GM23338 (cell line): Measurements from ENCODE around the gene MYO3B. TPM values are rescaled to one million over a fixed set of nuclear protein-coding genes. Genes with fewer than 3 reads are reported as not detected.

Experiments used
- ATAC-seq: fragments of 200-7000 bp; cut with Tn5 transposase; 3 replicates; pipeline ENCODE4 v1.9.1; 2020
- DNase-seq: peaks from one replicate; pipeline ENCODE4 v3.0.0-alpha.2; 2015; ENCODE audit warnings: low spot score
- H2AFZ ChIP-seq: fragments of 200-600 bp; sonication (generic); 2 replicates; pipeline ENCODE4 v1.8.0; 2016; ENCODE audit warnings: antibody characterized with exemption, mild to moderate bottlenecking, moderate library complexity
- H3F3A ChIP-seq: fragments of 200-600 bp; sonication (generic); replicated peaks from 2 replicates; pipeline ENCODE4 v1.8.0; 2017; ENCODE audit warnings: antibody characterized with exemption, mixed run types, low read depth
- H3K27ac ChIP-seq: fragments of 200-600 bp; sonication (generic); 2 replicates; pipeline ENCODE4 v1.6.1; 2016; ENCODE audit warnings: low read depth
- H3K27me3 ChIP-seq: fragments of 200-600 bp; sonication (generic); 2 replicates; pipeline ENCODE4 v1.8.0; 2016; ENCODE audit warnings: mild to moderate bottlenecking, mixed run types, moderate library complexity; ENCODE audit not compliant: insufficient read depth
- H3K36me3 ChIP-seq: fragments of 200-600 bp; sonication (generic); 2 replicates; pipeline ENCODE4 v1.8.0; 2016; ENCODE audit warnings: mild to moderate bottlenecking; ENCODE audit not compliant: insufficient read depth
- H3K4me1 ChIP-seq: fragments of 200-600 bp; sonication (generic); 2 replicates; pipeline ENCODE4 v1.8.0; 2016; ENCODE audit warnings: mild to moderate bottlenecking, moderate library complexity; ENCODE audit not compliant: insufficient read depth
- H3K4me2 ChIP-seq: fragments of 200-600 bp; sonication (generic); 2 replicates; pipeline ENCODE4 v1.7.1; 2017; ENCODE audit warnings: mixed run types
- H3K4me3 ChIP-seq: fragments of 200-600 bp; sonication (generic); 2 replicates; pipeline ENCODE4 v1.6.1; 2016; ENCODE audit warnings: mixed run types
- H3K79me2 ChIP-seq: fragments of 200-600 bp; sonication (generic); replicated peaks from 2 replicates; pipeline ENCODE4 v1.8.0; 2017; ENCODE audit warnings: mild to moderate bottlenecking; ENCODE audit not compliant: insufficient read depth
- H3K9me2 ChIP-seq: fragments of 200-600 bp; sonication (generic); 2 replicates; pipeline ENCODE4 v1.8.0; 2017; ENCODE audit not compliant: insufficient read depth
- H4K20me1 ChIP-seq: fragments of 200-600 bp; sonication (generic); replicated peaks from 2 replicates; pipeline ENCODE4 v1.8.0; 2017; ENCODE audit warnings: mild to moderate bottlenecking; ENCODE audit not compliant: insufficient read depth
- H3K27ac Mint-ChIP-seq: 2 replicates; pipeline ENCODE4 v1.8.0; 2020; ENCODE audit warnings: inconsistent platforms, mild to moderate bottlenecking, moderate library complexity, mixed read lengths
- H3K27me3 Mint-ChIP-seq: 3 replicates; pipeline ENCODE4 v1.8.0; 2022; ENCODE audit warnings: low read depth, mild to moderate bottlenecking, moderate library complexity, mixed read lengths, inconsistent platforms; ENCODE audit not compliant: insufficient read depth, poor library complexity
- H3K36me3 Mint-ChIP-seq: 3 replicates; pipeline ENCODE4 v1.8.0; 2021; ENCODE audit warnings: low read depth, mild to moderate bottlenecking, inconsistent platforms, moderate library complexity, mixed read lengths
- H3K4me1 Mint-ChIP-seq: 3 replicates; pipeline ENCODE4 v1.8.0; 2020; ENCODE audit warnings: mild to moderate bottlenecking, inconsistent platforms, mixed read lengths
- H3K4me3 Mint-ChIP-seq: 3 replicates; pipeline ENCODE4 v1.8.0; 2021; ENCODE audit warnings: moderate library complexity, mild to moderate bottlenecking, inconsistent platforms, mixed read lengths
- H3K9me3 Mint-ChIP-seq: 3 replicates; pipeline ENCODE4 v1.8.0; 2020; ENCODE audit warnings: moderate library complexity, mild to moderate bottlenecking, inconsistent platforms, mixed read lengths
- CREB1 ChIP-seq: fragments of 250-450 bp; sonication (Bioruptor Pico); IDR thresholded peaks from 2 replicates; pipeline ENCODE4 v1.5.0; 2020; ENCODE audit warnings: low read depth, mild to moderate bottlenecking, moderate library complexity
- EZH2phosphoT487 ChIP-seq: fragments of 200-600 bp; sonication (generic); IDR thresholded peaks from one replicate; pipeline ENCODE4 v1.8.1; 2018; ENCODE audit warnings: antibody characterized with exemption; ENCODE audit not compliant: unreplicated experiment
- ZNF114 ChIP-seq: fragments of 250-450 bp; sonication (Bioruptor Pico); IDR thresholded peaks from 2 replicates; pipeline ENCODE4 v1.5.0; 2020; ENCODE audit warnings: mild to moderate bottlenecking, moderate library complexity
- ZNF331 ChIP-seq: fragments of 250-450 bp; sonication (Bioruptor Pico); IDR thresholded peaks from 2 replicates; pipeline ENCODE4 v1.5.0; 2020; ENCODE audit warnings: low read depth, mild to moderate bottlenecking, moderate library complexity
- polyA plus RNA-seq: library from polyadenylated mRNA; unstranded; fragments of >200 nt; fragmentation: Nextera tagmentation; extraction: Ambion mirVana; gene quantifications from 2 replicates; pipeline ENCODE4 v1.2.1, GENCODE V29; 2016
- total RNA-seq: library from RNA; depleted of rRNA; stranded (reverse); fragments of >200 nt; shearing (Covaris generic); gene quantifications from 2 replicates; pipeline ENCODE4 v1.2.3, GENCODE V29; 2014
- TF ChIP-seq, protein P1 (sequence below): fragments of 250-450 bp; sonication (Bioruptor Pico); IDR thresholded peaks from 2 replicates; pipeline ENCODE4 v1.5.0; 2020; ENCODE audit warnings: mild to moderate bottlenecking, moderate library complexity
- TF ChIP-seq, protein P2 (sequence below): IDR thresholded peaks from 2 replicates; pipeline ENCODE4 v1.6.1; 2016; ENCODE audit warnings: antibody characterized with exemption

Gene MYO3B
- total and polyA plus RNA-seq, 2 experiments from 2014 or later: 0.42 TPM; not detected in 1

DNA sequence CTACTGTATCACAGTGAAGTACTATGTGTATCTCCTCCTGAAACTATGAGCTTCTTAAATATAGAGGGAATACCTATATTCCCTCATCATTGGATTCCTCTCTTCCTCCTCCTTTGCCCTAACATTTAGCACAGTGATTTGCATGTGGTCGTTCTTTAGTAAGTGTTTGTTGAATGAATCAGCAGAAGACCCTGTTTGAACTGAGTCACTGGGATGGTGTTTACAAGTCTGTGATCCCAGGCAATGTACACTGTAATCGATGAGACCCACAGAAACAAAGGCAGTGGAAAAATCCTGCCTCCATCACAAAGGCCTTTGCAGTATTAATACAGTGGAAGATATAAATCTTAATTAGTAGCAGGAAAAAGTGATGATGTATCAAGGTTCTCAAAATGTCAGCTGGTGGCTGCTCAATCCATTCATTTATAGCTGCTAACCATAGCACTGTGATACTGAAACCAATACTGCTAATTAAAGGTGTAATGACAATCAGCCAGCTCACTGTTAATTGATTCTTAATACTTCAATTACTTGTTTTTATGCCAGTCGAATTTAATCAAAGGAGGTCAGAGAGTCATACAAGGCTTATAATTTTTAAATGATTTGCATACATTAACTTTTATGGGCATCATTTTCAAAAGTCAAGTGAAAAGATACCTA lies 20.8 kb upstream of the MYO3B start:
- H3K36me3 ChIP-seq: no peaks in the 10 kb centered on the region
- no peak overlapping the region for H3K4me3 ChIP-seq
- H2AFZ ChIP-seq: peak overlapping the region; percentile 14; the same call in 1 of the 2 replicates
- H3F3A ChIP-seq: no peaks in the 10 kb centered on the region
- Mint-ChIP-seq H3K9me3 (peaks cover 8% of the 10 kb centered on the region), H3K27me3 (peaks cover 7% of the 10 kb centered on the region), H3K27ac (no peak overlapping the region), H3K4me3 (no peak overlapping the region), H3K4me1 (peaks cover 25% of the 10 kb centered on the region), H3K36me3 (peaks cover 3% of the 10 kb centered on the region; the same call in 2 of the 3 replicates)
- H3K27me3 ChIP-seq: no peaks in the 10 kb centered on the region
- H3K27ac ChIP-seq: no peak overlapping the region
- peaks cover 17% of the 10 kb centered on the region for H3K4me1 ChIP-seq
- no peak for DNase-seq
- TF ChIP-seq, protein P1, sequence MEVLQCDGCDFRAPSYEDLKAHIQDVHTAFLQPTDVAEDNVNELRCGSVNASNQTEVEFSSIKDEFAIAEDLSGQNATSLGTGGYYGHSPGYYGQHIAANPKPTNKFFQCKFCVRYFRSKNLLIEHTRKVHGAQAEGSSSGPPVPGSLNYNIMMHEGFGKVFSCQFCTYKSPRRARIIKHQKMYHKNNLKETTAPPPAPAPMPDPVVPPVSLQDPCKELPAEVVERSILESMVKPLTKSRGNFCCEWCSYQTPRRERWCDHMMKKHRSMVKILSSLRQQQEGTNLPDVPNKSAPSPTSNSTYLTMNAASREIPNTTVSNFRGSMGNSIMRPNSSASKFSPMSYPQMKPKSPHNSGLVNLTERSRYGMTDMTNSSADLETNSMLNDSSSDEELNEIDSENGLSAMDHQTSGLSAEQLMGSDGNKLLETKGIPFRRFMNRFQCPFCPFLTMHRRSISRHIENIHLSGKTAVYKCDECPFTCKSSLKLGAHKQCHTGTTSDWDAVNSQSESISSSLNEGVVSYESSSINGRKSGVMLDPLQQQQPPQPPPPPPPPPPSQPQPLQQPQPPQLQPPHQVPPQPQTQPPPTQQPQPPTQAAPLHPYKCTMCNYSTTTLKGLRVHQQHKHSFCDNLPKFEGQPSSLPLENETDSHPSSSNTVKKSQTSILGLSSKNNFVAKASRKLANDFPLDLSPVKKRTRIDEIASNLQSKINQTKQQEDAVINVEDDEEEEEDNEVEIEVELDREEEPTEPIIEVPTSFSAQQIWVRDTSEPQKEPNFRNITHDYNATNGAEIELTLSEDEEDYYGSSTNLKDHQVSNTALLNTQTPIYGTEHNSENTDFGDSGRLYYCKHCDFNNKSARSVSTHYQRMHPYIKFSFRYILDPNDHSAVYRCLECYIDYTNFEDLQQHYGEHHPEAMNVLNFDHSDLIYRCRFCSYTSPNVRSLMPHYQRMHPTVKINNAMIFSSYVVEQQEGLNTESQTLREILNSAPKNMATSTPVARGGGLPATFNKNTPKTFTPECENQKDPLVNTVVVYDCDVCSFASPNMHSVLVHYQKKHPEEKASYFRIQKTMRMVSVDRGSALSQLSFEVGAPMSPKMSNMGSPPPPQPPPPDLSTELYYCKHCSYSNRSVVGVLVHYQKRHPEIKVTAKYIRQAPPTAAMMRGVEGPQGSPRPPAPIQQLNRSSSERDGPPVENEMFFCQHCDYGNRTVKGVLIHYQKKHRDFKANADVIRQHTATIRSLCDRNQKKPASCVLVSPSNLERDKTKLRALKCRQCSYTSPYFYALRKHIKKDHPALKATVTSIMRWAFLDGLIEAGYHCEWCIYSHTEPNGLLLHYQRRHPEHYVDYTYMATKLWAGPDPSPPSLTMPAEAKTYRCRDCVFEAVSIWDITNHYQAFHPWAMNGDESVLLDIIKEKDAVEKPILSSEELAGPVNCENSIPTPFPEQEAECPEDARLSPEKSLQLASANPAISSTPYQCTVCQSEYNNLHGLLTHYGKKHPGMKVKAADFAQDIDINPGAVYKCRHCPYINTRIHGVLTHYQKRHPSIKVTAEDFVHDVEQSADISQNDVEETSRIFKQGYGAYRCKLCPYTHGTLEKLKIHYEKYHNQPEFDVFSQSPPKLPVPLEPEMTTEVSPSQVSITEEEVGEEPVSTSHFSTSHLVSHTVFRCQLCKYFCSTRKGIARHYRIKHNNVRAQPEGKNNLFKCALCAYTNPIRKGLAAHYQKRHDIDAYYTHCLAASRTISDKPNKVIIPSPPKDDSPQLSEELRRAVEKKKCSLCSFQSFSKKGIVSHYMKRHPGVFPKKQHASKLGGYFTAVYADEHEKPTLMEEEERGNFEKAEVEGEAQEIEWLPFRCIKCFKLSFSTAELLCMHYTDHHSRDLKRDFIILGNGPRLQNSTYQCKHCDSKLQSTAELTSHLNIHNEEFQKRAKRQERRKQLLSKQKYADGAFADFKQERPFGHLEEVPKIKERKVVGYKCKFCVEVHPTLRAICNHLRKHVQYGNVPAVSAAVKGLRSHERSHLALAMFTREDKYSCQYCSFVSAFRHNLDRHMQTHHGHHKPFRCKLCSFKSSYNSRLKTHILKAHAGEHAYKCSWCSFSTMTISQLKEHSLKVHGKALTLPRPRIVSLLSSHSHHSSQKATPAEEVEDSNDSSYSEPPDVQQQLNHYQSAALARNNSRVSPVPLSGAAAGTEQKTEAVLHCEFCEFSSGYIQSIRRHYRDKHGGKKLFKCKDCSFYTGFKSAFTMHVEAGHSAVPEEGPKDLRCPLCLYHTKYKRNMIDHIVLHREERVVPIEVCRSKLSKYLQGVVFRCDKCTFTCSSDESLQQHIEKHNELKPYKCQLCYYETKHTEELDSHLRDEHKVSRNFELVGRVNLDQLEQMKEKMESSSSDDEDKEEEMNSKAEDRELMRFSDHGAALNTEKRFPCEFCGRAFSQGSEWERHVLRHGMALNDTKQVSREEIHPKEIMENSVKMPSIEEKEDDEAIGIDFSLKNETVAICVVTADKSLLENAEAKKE (CRISPR knock-in tag): no peak
- TF ChIP-seq ZNF331 (CRISPR knock-in tag) (no peak), EZH2phosphoT487 (no peak), ZNF114 (no peak), CREB1 (CRISPR knock-in tag) (no peak)
- TF ChIP-seq, protein P2, sequence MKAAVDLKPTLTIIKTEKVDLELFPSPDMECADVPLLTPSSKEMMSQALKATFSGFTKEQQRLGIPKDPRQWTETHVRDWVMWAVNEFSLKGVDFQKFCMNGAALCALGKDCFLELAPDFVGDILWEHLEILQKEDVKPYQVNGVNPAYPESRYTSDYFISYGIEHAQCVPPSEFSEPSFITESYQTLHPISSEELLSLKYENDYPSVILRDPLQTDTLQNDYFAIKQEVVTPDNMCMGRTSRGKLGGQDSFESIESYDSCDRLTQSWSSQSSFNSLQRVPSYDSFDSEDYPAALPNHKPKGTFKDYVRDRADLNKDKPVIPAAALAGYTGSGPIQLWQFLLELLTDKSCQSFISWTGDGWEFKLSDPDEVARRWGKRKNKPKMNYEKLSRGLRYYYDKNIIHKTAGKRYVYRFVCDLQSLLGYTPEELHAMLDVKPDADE: no peak
- H3K79me2 ChIP-seq: no peaks in the 10 kb centered on the region
- no peaks in the 10 kb centered on the region; the same call in 1 of the 2 replicates for H3K9me2 ChIP-seq
- H3K4me2 ChIP-seq: no peak overlapping the region
- no peak for ATAC-seq
- H4K20me1 ChIP-seq: no peaks in the 10 kb centered on the region
